ENCODE results near the gene CCDC80.

CCDC80 gene

GRCh38 chr3:112550859-112551258 is 90.1 kb downstream of the CCDC80 start:
- H3K4me3 ChIP-seq (ENCODE audit: low read depth, low read length): no peak overlapping the region
- DNase-seq (ENCODE audit: low read depth): no peak
- no peak for TF ChIP-seq CTCF (IDR thresholded peaks at IDR 0.05; ENCODE audit: low read depth, low read length, missing control alignments)

Data from GM12864 (cell line).